ENCODE data around the gene HNRNPC. TPM values are rescaled to one million over a fixed set of nuclear protein-coding genes. Genes with fewer than 3 reads are reported as not detected.
A peak's percentile ranks its signal among the peaks of the same experiment; 100 is the strongest.

Gene HNRNPC
- total RNA-seq, 2 donors from 2014 or later: 251 to 271 TPM

DNA sequence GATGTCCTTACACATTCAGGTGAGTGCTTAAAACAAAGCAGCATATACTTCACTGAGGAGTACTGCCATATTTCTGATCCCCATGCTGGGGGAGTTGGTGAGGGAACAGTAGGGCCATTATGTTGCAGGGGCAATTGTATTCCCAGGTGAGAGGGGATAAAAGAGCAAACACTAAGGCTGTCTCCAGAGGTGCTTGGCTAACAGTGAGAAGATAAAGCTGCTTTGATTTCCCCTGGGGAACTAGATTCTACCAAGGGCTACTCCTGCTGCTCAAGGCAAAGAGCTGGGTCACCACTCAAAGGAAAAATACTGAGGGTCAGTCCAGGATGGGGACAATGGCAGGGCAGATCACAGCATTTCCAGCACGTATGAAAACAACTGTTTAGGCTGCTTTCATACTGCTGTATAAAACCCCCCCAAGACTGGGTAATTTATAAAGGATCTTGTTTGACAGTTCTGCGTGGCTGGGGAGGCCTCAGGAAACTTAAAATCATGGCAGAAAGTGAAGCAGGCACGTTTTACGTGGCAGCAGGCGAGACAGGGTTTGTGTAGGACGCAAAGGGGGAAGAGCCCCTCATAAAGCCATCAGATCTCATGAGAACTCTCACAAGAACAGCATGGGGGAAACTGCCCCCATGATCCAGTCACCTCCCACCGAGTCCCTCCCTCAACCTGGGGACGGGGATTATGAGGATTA lies 65.6 kb downstream of the HNRNPC start:
- ATAC-seq (no peak), DNase-seq (no peak)
- intact Hi-C loops (cut with DNase I, micrococcal nuclease): no loop called here

DNA sequence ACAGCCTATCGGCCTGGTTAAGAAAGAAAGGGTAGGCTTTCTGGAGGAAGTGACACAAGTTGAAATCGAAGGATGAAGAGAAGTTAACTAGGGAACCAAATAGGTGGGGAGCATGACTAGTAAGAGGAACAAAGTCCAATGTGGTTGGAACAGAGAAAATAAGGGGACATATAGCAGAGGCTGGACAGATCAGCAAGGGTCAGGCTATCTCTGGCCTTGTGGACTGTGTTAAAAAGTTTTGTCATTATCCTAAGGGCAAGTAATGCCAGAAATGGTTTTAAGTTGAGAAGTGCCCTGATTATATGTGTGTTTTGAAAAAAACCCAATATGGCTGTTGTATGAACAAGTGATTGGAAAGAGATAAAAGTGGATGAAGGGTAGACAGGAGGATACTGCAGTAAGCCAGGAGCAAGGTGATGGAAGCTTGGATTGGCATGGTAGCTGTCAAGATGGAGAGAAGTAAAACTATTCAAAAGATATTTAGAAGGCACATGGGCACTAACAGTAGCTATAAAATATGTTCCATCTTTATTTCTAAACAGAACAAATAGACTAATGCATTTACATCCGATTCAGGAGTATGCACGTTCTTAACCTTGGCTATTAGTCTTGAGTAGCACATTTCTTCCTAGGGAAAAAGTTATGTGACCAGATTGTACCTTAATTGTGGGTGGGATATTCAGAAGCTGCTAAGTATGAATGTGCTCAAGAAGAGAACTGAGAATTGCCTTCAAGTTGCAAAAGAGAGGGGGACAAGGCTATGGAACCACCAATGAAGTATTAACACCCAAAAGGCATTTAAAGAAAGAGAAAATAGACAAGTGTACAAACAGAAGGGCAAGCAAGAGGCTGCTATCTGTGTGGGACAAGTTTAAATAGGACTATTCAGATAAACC lies 66.5 kb downstream of the HNRNPC start:
- intact Hi-C loops (cut with DNase I, micrococcal nuclease): no loop called here
- ATAC-seq (no peak), DNase-seq (no peak)

DNA sequence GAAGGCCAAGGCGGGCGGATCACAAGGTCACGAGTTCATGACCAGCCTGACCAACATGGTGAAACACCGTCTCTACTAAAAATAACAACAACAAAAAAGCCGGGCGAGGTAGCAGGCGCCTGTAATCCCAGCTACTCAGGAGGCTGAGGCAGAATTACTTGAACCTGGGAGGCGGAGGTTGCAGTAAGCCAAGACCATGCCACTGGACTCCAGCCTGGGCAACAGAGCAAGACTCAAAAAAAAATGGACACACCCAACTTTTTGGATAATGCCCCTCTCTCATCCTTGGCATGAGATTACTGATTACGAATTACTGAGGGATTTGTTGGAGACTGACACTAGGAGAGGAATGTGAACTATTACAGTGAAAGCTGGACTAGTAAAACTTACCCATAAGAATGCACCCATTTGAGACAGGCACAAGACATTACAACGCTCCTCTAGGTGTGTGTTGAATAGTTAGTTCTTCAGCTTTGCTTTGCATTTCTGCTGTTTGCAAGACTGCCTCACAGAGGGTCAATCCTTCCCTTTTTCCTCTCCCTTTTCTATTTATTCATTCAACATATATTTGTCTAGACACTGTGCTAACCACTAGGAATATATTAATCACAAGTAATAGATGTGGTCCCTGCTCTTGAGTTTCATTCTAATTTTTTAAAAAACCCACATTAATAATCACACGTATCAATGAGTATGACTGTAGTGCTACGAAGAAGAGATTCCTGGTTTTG lies 67.3 kb downstream of the HNRNPC start:
- no peak for DNase-seq
- peak; percentile 4 for ATAC-seq
- intact Hi-C loops (cut with DNase I, micrococcal nuclease): no loop called here

DNA sequence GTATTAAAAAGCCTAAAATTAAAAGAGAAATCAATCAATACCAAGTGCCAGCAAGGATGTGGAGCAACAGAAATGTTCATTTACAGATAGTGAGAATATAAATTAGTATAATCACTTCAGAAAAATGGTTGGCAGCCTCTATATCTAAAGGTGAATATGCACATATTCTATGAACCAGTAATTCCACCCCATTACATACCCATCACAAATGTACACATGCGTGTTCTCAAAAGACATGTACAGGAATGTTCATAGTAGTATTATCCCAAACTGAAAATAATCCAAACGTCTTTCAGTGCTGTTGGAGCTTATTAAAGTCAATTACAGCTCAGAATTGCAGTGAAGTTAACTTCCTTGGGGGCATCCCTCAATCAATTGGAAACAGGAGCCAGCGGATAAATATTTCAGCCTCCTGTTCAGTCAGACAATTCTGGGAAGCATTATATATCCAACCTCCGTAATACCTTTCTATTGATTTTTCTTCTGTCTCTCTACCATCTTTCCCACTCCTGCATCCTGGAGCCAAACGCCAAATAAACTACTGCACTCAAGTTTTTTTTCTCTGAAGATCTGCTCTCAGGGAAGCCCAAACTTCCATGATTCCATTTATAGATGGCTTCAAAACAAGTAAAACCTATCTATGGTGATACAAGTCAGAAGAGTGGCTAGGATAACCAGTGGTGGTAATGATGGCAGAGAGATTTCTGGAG lies 68.3 kb downstream of the HNRNPC start:
- no peak for DNase-seq
- ATAC-seq: no peak
- intact Hi-C loops (cut with DNase I, micrococcal nuclease): no loop called here

DNA sequence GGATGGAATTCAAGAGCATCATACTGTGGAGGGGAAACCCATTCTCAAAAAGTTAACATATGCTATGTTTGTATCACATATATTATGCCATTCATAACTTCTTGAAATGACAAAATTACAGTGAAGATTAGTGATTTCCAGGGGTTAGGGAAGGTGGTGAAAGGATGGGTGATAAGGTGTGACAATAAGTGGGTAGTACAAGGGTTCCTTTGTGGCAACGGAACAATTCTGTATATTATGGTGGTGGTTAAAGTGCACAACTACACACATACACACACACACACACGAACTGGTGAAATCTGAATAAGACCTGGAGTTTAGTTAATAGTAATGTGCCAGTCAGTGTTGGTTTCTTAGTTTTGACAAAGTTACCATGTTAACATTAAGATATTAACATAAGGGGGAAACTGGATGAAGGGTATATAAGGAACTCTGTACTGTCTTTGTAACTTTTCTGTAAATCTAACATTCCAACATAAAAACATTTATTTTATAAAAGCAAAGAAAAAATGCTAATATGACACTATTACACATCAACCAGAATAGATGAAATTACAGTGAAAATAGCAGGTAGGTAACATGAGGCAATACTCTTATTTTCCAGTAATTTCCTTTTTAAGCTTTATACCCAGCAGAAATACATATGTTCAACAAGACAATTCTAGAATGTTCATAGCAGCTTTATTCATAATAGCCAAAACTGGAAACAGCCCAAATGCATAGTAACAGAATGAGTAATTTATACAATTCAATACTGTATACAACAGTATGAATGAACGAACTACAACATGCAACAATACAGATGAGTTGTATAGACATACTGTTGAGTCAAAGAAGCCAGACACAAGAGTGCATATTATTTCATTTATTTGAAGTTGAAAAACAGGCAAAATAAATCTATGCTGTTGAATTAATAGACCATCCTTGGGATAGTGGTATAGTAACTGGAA lies 69.4 kb downstream of the HNRNPC start:
- DNase-seq (no peak), ATAC-seq (no peak)
- intact Hi-C loops (cut with DNase I, micrococcal nuclease): no loop called here

DNA sequence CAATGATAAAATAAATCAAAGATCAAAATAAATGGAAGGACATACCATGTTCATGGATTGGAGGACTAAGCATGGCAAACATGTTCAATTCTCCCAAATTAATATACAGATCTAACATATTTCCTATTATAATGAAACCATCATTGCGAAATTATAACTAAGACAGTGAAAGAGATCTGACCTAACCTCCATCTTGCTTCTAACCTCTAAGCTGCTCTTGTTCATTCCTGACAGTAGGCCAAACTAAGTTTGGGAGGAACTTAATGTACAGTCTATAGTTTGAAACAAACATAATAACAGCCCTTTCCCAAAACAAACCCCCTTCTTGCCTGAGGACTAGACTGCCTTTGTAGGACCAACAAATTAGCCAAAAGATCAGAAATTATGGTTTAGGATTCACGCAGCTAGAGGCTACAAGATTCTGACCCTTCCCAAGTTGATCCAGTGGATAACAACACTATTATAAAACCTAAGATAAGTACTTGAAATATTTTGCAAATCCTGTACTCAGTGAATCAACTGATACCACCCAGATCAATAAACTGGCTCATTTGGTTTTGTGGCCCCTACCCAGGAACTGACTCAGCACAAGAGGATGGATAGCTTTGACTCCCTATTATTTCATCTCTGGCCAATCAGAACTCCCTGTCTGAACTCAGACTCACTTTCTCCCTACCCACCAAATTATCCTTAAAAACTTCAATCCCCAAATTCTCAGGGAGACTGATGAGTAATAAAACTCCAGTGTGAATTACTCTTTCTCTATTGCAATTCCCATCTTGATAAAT lies 71.6 kb downstream of the HNRNPC start:
- no peak for DNase-seq
- no peak for ATAC-seq
- intact Hi-C loops (cut with DNase I, micrococcal nuclease): no loop called here

DNA sequence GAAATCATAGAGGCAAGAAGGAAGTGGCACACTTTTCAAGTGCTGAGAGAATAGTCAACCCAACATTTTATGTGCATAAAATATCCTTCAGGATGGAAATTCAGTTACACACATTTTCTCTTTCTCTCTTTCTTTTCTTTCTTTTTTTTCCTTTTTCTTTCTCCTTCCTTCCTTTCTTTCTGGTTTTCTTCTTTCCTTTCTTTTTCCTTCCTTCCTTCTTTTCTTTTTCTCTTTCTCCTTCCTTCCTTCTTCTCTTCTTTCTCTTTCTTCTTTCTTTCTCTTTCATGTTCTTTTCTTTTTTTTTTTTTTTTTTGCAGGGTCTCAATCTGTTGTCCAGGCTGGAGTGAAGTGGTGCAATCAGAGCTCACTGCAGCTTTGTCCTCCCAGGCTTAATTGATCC lies 74.6 kb downstream of the HNRNPC start:
- ATAC-seq: no peak
- DNase-seq: no peak
- intact Hi-C loops (cut with DNase I, micrococcal nuclease): no loop called here

DNA sequence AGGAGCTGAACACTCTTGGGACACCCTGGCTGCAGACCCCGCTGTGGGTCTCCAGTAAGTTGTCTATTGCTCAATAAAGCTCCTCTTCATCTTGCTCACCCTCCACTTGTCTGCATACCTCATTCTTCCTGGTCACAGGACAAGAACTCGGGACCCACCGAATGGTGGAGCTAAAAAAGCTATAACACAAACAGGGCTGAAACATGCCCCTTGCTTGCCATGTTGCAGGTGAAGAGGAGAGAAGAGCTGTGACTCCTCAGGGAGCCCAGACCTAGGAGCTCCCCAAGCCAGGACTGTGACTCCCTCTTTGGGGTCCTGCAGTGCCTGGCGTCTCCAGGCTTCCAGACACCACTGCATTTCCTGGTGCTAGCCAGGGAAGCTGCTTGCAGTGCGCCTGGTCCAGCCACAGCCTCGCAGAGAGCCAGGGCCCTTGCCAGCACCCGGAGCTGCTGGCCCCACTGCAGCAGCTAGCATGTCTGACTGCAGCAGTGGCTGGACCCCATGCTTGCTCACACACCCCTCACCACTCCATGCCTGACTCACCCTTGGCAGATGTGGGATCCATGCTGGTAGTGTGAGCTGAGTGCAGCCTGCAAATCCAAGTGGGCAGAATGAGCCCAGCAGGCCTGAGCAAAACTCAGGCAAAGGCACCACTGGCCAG lies 76.2 kb downstream of the HNRNPC start:
- intact Hi-C loops (cut with DNase I, micrococcal nuclease): no loop called here
- ATAC-seq (no peak), DNase-seq (no peak)

DNA sequence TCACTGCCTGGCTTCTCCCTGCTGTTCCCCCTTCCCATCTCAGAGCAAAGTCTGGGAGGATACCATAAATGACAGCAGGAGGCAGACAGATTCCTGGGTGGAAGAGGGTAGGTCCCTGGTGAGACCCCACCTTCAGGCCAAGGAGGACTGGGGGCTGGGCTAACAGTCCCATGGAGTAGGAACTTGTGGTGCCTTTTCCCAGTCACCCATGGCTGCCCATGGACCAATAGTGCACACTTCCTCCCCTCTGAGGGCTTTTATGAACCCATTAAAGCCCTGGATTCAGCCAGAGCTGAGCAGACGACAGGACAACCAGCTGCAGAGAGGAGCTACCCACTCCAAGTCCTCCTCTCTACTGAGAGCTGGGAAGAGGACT lies 76.8 kb downstream of the HNRNPC start:
- no peak for DNase-seq
- ATAC-seq: peak; percentile 29
- intact Hi-C loops (cut with DNase I, micrococcal nuclease): no loop called here

DNA sequence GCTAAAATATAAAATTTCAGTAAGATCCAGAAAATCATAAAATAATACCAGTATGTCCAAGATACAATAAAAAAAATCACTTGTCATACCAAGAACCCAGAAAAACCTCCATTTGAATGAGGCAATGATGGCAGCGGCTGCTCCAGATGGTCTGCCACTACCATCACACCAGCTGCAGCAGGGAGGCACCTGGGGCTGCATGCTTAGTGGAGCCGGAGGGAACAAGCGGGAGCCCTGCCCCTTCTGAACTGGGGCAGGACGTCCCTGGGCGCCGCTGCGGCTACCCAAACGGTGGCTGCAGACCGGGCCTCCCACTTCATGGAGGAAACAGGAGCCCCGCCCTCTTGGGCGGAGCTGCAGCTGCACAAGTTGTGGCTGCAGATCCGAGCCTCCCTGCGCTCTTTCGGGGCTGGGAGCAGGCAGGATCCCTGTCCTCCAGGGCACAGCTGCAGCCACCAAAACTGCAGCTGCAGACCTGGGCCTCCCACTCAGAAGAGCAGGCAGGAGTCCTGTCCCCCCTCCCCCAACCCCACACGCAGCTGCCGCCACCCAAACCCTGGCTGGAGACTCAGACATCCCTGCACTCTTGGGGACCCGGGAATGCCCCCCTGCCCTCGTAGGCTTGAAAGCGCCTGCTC lies 77.3 kb downstream of the HNRNPC start:
- DNase-seq: peak; percentile 74 to 88
- peak; percentile 95 for ATAC-seq
- intact Hi-C loops (cut with DNase I, micrococcal nuclease): no loop called here

DNA sequence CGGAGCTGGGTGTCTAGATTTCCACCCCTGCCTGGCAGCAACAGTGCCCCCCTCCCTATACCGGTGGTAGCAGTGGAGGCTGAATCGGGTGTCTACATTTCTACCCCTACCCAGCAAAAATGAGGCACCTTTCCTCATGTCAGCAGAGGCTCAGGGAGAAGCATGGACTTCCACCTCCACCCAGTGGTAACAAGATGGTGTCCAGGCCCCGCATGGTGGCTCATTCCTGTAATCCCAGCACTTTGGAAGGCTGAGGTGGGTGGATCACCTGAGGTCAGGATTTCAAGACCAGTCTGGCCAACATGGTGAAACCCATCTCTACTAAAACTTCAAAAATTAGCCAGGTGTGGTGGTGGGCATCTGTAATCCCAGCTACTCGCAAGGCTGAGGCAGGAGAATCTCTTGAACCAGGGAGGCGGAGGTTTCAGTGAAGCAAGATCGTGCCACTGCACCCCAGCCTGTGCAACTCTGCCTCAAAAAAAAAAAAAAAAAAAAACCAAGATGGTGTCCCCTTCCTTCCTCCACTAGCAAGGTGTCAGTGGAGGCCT lies 77.9 kb downstream of the HNRNPC start:
- intact Hi-C loops (cut with DNase I, micrococcal nuclease): no loop called here
- ATAC-seq (no peak), DNase-seq (no peak)

DNA sequence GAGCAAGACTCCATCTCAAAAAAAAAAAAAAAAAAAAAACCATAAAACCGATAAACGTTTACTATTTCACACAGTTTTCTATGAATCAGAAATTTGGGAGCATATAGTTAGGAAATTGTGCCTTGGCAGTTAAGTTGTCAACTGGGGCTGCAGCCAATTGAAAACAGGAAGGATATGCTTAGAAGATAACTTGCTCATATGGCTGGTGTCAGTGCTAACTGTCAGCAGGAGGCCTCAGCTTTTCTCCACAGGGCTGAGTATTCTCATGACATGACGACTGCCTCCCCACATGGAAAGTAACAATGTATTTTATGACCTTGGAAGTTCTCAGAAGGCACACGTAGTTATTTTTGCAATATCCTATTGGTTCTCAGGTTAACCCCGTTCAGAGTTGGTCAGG lies 83.8 kb downstream of the HNRNPC start:
- intact Hi-C loops (cut with DNase I, micrococcal nuclease): no loop called here
- DNase-seq: no peak
- peak; percentile 32 for ATAC-seq

DNA sequence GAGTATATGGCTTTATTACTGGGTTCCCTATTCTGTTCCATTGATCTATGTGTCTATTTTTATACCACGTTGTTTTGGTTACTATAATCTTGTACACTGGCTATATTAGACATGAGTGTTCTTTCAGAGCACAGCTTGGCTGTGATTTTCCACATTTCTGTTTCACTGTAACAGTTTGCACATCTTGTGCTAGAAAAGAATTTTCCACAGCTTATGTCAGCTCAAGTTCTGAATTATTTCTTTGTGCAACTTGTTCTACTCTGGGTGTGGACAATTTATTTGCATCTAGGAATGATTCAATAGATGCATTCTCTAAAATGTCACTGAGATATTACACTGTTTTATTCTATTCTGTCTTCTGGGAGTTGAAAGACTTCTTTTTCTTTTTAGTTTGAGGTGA lies 85.0 kb downstream of the HNRNPC start:
- no peak for DNase-seq
- intact Hi-C loops (cut with DNase I, micrococcal nuclease): no loop called here
- ATAC-seq: no peak

DNA sequence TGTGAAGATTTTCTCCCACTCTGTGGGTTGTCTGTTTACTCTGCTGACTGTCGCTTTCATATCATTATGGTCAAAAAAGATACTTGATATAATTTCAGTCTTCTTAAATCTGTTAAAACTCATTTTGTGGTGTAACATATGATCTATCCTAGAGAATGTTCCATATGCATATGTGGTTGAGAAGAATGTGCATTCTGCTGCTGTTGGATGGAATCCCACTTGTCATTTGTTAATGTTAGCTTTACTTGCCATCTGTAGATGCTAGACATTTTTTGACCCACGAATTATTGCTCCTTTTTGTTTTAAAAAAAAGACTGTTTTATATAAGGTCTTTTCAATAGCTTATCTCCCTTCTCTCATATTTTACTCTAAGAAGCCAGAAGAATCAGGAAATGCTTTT lies 87.1 kb downstream of the HNRNPC start:
- no peak for ATAC-seq
- DNase-seq: no peak
- intact Hi-C loops (cut with DNase I, micrococcal nuclease): no loop called here

DNA sequence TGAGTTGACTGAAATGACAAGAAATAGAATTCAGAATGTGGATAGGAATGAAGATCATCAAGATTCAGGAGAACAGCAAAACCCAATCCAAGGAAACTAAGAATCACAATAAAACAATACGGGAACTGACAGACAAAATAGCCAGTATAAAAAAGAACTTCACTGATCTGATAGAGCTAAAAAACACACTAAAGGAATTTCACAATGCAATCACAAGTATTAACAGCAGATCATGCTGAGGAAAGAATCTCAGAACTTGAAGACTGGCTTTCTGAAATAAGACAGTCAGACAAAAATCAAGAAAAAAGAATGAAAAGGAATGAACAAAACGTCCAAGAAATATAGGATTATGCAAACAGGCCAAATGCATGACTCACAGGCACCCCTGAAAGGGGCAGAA lies 98.1 kb downstream of the HNRNPC start:
- intact Hi-C loops (cut with DNase I, micrococcal nuclease): no loop called here
- ATAC-seq: no peak
- DNase-seq: no peak

DNA sequence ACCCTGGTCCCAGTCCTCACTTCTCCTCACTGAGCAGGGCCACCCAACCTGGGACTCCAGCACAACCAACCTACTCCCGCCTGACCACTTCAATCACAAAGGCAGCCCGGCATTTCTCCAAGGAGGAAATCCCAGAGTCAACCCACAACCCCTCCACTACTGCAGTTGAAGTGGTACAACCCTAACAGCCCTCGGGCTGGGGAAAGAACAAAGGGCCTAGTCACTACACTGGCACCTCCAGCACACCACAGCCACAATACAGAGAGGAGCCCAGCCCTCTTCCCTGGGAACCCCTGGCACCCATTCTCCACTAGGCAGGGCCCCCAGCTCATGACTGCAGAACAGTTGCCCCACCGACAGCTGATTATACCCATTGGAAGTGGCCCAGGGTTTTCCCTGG lies 99.7 kb downstream of the HNRNPC start:
- intact Hi-C loops (cut with DNase I, micrococcal nuclease): no loop called here
- no peak for DNase-seq
- no peak for ATAC-seq
